Heart left ventricle (tissue), 16 donors: ENCODE results near the gene SNX24. TPM values are rescaled to one million over a fixed set of nuclear protein-coding genes. Genes with fewer than 3 reads are reported as not detected.

Source experiments
- ATAC-seq, 4 donors: fragments of 200-7000 bp; cut with Tn5 transposase; one replicate each; pipeline ENCODE4 v1.9.1; 2020 to 2022; ENCODE audit warnings: moderate library complexity in 4 of 4, mild to moderate bottlenecking in 3 of 4, moderate number of reproducible peaks in 1 of 4
- DNase-seq, 5 donors: peaks; one replicate each; pipeline ENCODE4 v3.0.0-alpha.2; 2020
- H3K27ac ChIP-seq, 12 donors: fragments of 200-600 bp; sonication (generic) in 4 of 12; one replicate each; pipeline versions ENCODE4 v1.5.0 to v1.8.0; 2016 to 2022; ENCODE audit warnings: mild to moderate bottlenecking in 2 of 12
- H3K27me3 ChIP-seq, 9 donors: fragments of 200-600 bp; sonication (generic) in 2 of 9; one replicate each; pipeline versions ENCODE4 v1.5.1 to v1.8.0; 2016 to 2022; ENCODE audit warnings: mild to moderate bottlenecking in 3 of 9
- H3K36me3 ChIP-seq, 9 donors: fragments of 200-600 bp; sonication (generic) in 2 of 9; one replicate each; pipeline versions ENCODE4 v1.5.0 to v1.8.0; 2018 to 2022; ENCODE audit warnings: mild to moderate bottlenecking in 2 of 9
- H3K4me1 ChIP-seq, 12 donors: fragments of 200-600 bp; sonication (generic) in 4 of 12; one replicate each; pipeline versions ENCODE4 v1.5.0 to v1.8.0; 2016 to 2022; ENCODE audit warnings: mild to moderate bottlenecking in 3 of 12
- H3K4me3 ChIP-seq, 12 donors: fragments of 200-600 bp; sonication (generic) in 4 of 12; one replicate each; pipeline versions ENCODE4 v1.5.0 to v1.8.0; 2017 to 2022; ENCODE audit warnings: mild to moderate bottlenecking in 9 of 12, moderate library complexity in 4 of 12
- H3K9me3 ChIP-seq, 12 donors: fragments of 200-600 bp; sonication (generic) in 4 of 12; one replicate each; pipeline versions ENCODE4 v1.5.0 to v1.8.0; 2016 to 2022; ENCODE audit warnings: mild to moderate bottlenecking in 1 of 12
- POLR2A ChIP-seq, 2 donors: fragments of 450-650 bp; IDR thresholded peaks; one replicate each; pipeline ENCODE4 v1.6.1; 2017; ENCODE audit warnings: antibody characterized with exemption in 2 of 2, mild to moderate bottlenecking in 2 of 2, moderate library complexity in 2 of 2
- WGBS, 4 donors: extraction: QIAGEN DNeasy Blood & Tissue Kit in 2 of 4; methylation state at CpG; one replicate each; pipeline versions ENCODE4 v1.1.5 to v1.1.7; 2013 to 2018; 5-methylcytosine and 5-hydroxymethylcytosine counted together
- intact Hi-C, 10 donors: fragments of 100-400 bp; cut with DNase I; formaldehyde crosslinking; loops; one replicate each; pipeline versions ENCODE4 v1.11.1 to v1.14.2; 2022
- polyA plus RNA-seq, 2 donors: library from polyadenylated mRNA; stranded (reverse); fragments of 200-250 nt; gene quantifications; one replicate each; pipeline ENCODE4 v1.2.3, GENCODE V29; 2013
- total RNA-seq, 9 donors: library from RNA; depleted of rRNA in 2 of 9; stranded (reverse); fragments of >200 nt in 2 of 9; fragmentation: NEBNext Ultra II Directional in 3 of 9; extraction: Animal tissue kit (Norgen Biotek cat#: 25700) in 3 of 9; gene quantifications; one replicate each; pipeline versions ENCODE4 v1.1.0 to v1.2.4, GENCODE V29; 2016 to 2023
- TF ChIP-seq, protein P1 (sequence below), 12 donors: fragments of 200-600 bp; sonication (generic) in 4 of 12; IDR thresholded peaks; one replicate each; pipeline versions ENCODE4 v1.5.0 to v1.8.0; 2018 to 2022; ENCODE audit warnings: antibody characterized with exemption in 12 of 12, mild to moderate bottlenecking in 5 of 12
- donor health status: ischemic (EF 13 %, LVEDD 7.1; RV severe dilation, severe dysfunction).
- donor health status: healthy with polysubstance abuse.
- donor health status: DM: no; HTN: yes; CAD: no.
- donor health status: DM: no; HTN: no; CAD: no.
- donor health status: ischemic (EF 25% LVEDD 6.9; RV normal size, moderate dysfunction).
- donor health status: ischemic (EF 25% LVEDD 5.7; RV mildly dilated, moderate dysfunction).
- donor health status: healthy.
- donor health status: DM: yes; HTN: yes; CAD: no.
- donor health status: ischemic (EF 35%, LVEDD 5.7; RV mildly dilated, moderate dysfunction).
- donor health status: nonischemic (EF 11% LVEDD 7.7; RV severe dilation, severe dysfunction).
- donor health status: DM: yes; HTN: yes; CAD: no.
- donor health status: PGD.
- donor health status: ischemic (EF 29% LVEDD 5.4; RV normal size, mild dysfunction).
- donor health status: nonischemic (EF 23%, LVEDD 6.1; RV moderate dilation, normal function).

The SNX24 gene
- total and polyA plus RNA-seq, 11 donors: 10.0 to 21.2 (median 14.8) TPM

DNA sequence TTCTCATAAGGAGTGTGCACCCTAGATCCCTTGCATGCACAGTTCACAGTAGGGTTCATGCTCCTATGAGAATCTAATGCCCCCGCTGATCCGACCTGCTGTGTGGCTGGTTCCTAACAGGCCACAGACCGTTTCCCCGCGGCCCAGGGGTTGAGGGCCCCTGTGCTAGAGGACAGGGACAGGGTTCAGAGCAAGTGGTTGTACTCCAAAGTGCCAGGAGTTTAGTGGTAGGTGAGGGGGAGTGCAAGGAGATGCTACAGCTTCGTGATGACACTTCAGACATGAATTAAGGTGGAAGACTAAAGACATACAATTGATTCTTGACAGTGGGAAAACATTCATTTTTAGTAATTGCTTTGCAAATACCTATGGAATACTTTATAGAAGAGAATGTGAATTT, 40.5 kb downstream of the SNX24 start:
- Histone ChIP-seq H3K27ac (no peak overlapping the region), H3K27me3 (no peaks in the 10 kb centered on the region), H3K4me1 (peaks cover 0 to 15% (median 0%) of the 10 kb centered on the region in 12 donors), H3K9me3 (peaks cover 0 to 17% (median 0%) of the 10 kb centered on the region in 12 donors), H3K36me3 (no peaks in the 10 kb centered on the region), H3K4me3 (no peak overlapping the region)
- DNase-seq (no peak), ATAC-seq (no peak)
- WGBS, 4 donors: 93 to 97% (median 95%) methylated on average over 6 of the region's 6 CpGs
- intact Hi-C loops: no loop called here
- TF ChIP-seq POLR2A (IDR thresholded peaks at IDR 0.05): no peak
- TF ChIP-seq, protein P1, sequence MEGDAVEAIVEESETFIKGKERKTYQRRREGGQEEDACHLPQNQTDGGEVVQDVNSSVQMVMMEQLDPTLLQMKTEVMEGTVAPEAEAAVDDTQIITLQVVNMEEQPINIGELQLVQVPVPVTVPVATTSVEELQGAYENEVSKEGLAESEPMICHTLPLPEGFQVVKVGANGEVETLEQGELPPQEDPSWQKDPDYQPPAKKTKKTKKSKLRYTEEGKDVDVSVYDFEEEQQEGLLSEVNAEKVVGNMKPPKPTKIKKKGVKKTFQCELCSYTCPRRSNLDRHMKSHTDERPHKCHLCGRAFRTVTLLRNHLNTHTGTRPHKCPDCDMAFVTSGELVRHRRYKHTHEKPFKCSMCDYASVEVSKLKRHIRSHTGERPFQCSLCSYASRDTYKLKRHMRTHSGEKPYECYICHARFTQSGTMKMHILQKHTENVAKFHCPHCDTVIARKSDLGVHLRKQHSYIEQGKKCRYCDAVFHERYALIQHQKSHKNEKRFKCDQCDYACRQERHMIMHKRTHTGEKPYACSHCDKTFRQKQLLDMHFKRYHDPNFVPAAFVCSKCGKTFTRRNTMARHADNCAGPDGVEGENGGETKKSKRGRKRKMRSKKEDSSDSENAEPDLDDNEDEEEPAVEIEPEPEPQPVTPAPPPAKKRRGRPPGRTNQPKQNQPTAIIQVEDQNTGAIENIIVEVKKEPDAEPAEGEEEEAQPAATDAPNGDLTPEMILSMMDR (IDR thresholded peaks at IDR 0.05): no peak

DNA sequence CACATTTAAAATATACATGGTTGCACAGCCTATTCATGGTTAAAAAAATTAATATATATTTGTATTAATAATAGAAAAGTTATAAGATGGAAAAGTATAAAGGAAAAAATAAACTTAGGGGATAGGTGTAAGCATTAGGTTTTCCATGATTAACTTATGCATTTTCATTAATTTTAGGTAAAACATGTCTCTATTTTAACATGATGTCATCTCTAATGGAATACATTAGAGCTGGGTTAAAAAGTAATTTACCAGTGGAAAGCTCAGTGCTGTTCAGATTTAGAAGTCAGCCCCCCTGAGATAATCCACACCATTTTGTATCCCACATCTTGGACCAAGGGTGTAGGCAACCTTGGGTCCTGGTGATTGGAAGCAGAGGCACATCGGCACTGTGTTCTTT, 49.7 kb downstream of the SNX24 start:
- no peaks in the 10 kb centered on the region for H3K27me3 ChIP-seq
- no peak overlapping the region for H3K4me3 ChIP-seq
- 90 to 98% (median 94%) methylated on average over 1 of the region's 1 CpG for WGBS, 4 donors
- H3K36me3 ChIP-seq: no peaks in the 10 kb centered on the region
- ATAC-seq (no peak), DNase-seq (no peak)
- TF ChIP-seq POLR2A (IDR thresholded peaks at IDR 0.05): no peak
- TF ChIP-seq, protein P1 (IDR thresholded peaks at IDR 0.05): no peak
- peaks cover 0 to 24% (median 0%) of the 10 kb centered on the region in 12 donors for H3K4me1 ChIP-seq
- no peaks in the 10 kb centered on the region for H3K9me3 ChIP-seq
- intact Hi-C loops: loop anchor here in 9 of 10 donors (5.0 to 10.0 kb wide), 8 partner anchors 140 to 717 kb away; partner anchors contain the start of gene PPIC (in 1 of the 9)
- no peak overlapping the region for H3K27ac ChIP-seq

DNA sequence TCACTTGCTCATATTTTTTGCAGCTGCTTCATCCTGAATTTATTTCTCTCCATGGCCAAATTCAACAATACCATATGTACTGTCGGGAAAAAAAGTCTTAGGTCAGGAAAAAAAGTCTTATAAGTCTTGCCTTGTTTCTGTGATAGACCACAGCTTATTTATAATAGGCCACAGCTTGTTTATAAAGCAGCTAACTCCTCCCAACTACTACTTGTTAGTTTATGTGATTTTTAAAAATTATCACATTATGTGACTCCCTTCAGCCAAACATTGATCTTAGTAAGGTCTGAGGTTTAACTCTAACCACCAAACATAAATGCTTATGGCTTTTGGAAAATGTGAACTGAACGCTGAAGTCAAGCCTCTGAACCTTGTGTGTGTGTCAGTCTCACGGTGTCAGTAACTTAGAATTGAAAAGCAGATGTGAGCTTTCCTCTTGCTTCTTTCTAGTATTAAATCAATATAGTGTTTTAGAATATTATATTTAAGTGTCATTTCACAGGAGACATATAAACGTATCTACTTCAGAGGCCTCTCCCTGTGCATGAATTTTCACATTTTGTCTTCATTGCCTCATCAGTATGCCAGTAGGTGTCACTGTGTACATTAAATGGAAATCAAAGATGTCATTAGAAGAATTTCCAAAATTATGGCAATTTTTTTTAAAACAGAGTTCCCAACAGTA, 51.3 kb downstream of the SNX24 start:
- intact Hi-C loops: loop anchor here in 9 of 10 donors (5.0 to 10.0 kb wide), 8 partner anchors 138 to 716 kb away; partner anchors contain the start of gene PPIC (in 1 of the 9)
- 65 to 74% (median 71%) methylated on average over 4 of the region's 4 CpGs for WGBS, 4 donors

DNA sequence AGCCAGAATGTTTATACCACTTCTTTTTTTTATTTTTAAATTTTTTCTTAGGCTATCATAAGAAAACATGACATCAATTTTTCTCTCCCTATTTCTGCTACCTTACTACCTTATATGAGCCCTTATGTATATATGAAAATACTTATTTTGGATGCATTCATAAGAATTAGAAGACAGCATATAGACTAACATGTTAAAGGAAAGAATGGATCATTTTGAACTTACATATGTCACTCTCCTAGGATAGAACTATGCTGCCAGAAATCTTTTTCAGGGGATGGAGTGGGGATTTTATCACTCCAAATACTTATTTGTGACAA, 51.8 kb downstream of the SNX24 start:
- TF ChIP-seq, protein P1 (IDR thresholded peaks at IDR 0.05): no peak
- no peak for TF ChIP-seq POLR2A (IDR thresholded peaks at IDR 0.05)
- Histone ChIP-seq H3K9me3 (no peaks in the 10 kb centered on the region), H3K4me3 (no peak overlapping the region), H3K27ac (no peak overlapping the region), H3K36me3 (no peaks in the 10 kb centered on the region), H3K4me1 (peaks cover 0 to 7% (median 0%) of the 10 kb centered on the region in 12 donors), H3K27me3 (no peaks in the 10 kb centered on the region)
- DNase-seq (no peak), ATAC-seq (no peak)
- intact Hi-C loops: loop anchor here in 9 of 10 donors (5.0 to 10.0 kb wide), 8 partner anchors 138 to 715 kb away; partner anchors contain the start of gene PPIC (in 1 of the 9)

More for the DNA sequence above, 51.3 kb downstream of the SNX24 start:
- H3K4me1 ChIP-seq: peaks cover 0 to 8% (median 0%) of the 10 kb centered on the region in 12 donors
- DNase-seq: no peak
- no peaks in the 10 kb centered on the region for H3K36me3 ChIP-seq
- no peaks in the 10 kb centered on the region for H3K9me3 ChIP-seq
- TF ChIP-seq, protein P1 (IDR thresholded peaks at IDR 0.05): peak; percentile 48 to 79 (median 64)
- no peak for TF ChIP-seq POLR2A (IDR thresholded peaks at IDR 0.05)
- H3K4me3 ChIP-seq: no peak overlapping the region
- no peak for ATAC-seq
- no peaks in the 10 kb centered on the region for H3K27me3 ChIP-seq
- H3K27ac ChIP-seq: no peak overlapping the region
